Cortex of kidney (tissue), 1 donor: ENCODE data around the gene PLCB1.

Source experiments
- DNase-seq: peaks from one replicate; lab custom pipeline; 2025; lab: John Stamatoyannopoulos, UW

Gene PLCB1

DNA sequence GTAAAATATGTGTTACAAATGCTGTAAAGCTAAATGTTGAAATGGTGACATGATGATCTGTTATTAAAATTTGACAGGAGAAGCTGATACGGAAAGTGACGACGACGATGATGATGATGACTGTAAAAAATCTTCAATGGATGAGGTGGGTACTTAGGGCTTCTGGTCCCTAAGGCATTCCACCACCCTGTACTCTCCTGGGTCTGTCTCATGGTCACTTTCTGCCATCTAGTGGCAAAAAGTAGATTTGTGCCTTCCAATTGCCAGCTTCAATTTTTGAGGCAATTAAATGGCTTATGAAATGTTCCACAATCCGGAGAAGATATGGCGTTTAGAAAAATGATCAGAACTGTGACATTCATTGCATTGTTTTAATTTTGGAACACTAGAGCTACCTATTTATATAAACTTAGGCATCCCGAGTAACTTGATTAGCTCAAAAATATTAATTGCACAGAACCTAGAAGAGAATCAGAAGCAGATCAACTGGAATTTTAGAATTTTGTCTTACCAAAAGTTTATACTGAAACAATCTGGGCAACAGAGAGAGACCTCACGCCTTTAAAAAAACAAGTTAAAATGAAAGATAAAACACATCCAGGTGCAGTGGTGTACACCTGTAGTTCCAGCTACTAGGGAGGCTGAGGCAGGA, 590.3 kb downstream of the PLCB1 start:
- DNase-seq = no peak

DNA sequence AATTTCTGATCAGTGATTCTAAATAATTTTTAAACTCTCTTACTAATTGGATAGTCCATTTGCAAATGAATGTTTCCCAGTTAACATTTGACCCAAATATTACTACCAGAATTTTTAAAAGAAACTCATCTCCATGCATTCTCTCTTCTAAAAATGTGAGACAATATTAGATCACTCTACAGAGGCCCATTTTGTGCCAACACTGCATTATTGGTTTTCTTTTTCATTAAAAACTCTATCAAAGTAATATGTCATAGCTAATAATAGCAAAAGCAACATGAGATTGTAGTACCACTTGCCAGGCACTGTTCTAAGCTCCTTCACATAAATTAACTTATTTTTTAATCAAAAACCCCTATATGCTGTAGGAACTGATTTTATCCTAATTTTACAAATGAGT, 591.2 kb downstream of the PLCB1 start:
- no peak for DNase-seq

DNA sequence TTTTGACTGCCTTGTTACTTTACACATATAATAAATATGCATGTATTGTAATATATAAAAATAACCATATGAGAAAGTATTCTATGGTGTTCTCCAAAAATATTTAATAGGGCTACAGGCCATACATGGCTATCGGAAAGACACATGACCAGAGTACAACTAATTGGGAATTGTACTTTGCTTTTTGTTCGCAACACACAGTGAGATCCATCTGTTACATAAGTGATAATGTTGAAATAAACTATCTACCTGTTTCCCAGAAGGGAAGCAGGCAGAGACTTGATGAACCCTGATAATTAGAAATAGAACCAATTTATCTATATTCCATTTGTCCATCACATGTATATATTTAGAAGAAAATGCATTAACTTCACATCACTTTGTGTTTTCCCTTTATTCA, 592.8 kb downstream of the PLCB1 start:
- no peak for DNase-seq

DNA sequence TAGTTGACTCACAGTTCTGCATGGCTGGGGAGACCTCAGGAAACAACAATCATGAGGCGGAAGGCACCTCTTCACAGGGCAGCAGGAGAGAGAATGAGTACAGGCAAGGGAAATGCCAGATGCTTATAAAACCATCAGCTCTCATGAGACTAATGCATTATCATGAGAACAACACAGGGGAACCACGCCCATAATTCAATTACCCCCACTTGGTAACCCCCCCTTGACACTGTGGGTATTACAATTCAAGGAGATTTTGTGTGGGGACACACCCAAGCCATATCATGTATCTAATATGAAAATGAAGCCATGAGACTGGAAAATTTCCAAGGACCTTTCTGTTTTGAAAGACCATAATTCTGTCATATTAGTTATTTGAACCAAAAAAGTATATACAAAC, 594.4 kb downstream of the PLCB1 start:
- DNase-seq = no peak

DNA sequence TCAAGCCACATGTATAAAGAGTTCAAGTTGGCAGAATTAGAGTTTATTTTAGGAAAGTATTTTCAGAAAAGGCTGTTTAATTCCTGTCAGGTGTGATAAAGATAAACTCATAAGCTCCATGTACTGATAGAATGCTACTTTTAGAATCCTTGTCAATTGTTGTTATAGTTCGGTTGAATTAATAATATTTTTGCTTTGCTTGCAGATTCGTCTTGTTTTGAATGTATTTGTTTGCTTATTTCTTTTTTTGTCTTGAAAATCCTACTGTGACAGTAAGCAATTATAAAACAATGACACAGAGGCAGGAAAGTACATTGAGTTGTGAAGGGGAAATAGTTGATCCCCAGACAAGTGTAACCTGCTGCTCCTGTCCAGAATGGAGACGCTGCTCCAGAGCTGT, 602.9 kb downstream of the PLCB1 start:
- DNase-seq = no peak

DNA sequence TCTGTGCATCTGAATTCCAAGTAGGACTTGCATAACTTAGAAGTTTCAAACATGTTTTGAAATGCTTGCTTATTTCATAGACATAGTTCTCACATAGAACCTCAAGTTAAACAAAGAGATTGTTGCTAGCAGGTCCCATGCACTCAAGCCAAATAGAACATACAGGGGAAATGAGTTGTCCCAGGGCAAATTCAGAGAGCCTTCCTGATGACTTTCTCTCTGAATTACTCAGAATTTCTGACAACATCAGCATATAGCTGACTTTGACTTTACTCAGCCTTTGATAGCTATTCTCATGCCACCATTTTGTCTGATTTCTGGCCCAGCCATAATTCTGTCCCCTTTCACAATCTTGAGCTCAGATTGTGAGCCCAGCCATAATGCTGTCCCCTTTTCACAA, 603.6 kb downstream of the PLCB1 start:
- DNase-seq = no peak

DNA sequence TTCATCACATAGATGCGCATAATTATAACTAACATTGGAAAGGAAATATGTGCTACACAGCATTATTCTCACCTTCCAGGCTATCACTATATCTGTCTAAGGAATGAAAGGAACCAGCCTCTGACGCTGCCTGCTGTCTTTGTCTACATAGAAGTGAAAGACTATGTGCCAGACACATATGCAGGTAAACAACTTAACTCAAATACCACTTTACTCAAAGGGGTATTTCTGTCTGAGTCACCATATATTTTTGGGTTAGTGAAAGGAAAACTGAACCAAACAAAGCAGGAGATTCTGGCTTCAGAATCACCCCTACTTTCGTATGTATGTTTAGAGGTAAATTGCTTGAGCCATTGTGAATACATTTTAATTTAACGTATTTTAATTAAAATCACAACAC, 608.2 kb downstream of the PLCB1 start:
- no peak for DNase-seq

DNA sequence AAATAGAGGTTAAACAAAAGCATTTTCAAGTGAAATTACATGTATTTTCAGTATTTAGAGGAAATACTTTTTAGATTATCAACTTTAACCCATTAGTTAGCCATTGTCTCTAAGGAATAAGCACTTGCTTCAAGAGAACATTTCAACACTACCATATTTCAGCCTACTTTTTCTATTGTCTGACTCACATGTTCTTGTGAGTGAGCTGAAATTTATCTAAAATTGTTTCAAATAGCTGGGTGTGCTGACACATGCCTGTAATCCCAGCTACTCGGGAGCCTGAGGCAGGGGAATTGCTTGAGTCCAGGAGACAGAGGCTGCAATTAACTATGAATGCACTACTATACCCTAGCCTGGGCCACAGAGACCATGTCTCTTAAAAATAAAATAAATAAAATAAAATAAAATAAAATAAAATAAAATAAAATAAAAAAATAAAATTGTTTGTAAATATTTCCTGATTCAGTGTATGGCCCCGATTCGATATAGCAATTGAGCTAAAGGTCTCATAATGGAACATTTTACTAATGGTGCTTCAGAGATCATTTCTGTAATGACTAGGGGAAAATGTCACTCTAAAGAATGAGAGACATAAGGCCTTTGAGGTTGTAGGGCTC, 612.3 kb downstream of the PLCB1 start:
- no peak for DNase-seq

DNA sequence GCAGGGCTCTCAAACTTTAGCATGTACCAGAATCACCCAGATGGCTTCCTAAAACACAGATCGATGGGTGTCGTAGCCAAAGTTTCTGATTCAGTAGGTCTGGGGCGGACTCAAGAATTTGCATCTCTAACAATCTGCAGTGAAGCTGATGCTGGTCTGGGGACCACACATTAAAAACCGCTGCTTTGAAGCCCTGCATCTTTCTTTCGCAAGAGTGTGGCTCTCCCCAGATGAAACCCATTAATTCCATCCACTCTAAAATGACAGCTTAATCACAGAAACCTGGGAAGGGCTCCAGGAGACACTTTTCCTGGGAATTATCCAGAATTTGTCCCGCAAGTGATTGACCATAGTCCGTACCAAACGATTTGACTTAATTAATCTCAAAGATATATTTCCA, 617.0 kb downstream of the PLCB1 start:
- no peak for DNase-seq

DNA sequence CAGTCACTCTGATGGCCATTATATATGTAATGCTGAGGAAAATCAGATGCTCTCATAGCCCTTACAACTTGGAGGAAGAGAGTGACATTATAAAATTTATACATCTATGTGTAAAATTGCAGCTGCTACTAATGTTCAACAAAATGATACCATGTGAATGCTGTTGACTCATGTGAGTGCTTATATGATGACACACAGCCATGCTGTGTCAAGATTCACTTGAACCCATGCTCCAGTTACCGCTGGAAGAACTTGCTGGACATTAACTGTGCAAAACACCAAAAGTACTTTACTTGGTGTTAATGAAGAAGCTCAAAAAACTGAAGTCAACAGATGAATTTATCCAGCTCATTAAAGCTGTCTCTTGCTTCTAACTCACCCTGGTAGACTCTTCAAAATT, 617.9 kb downstream of the PLCB1 start:
- DNase-seq = no peak

DNA sequence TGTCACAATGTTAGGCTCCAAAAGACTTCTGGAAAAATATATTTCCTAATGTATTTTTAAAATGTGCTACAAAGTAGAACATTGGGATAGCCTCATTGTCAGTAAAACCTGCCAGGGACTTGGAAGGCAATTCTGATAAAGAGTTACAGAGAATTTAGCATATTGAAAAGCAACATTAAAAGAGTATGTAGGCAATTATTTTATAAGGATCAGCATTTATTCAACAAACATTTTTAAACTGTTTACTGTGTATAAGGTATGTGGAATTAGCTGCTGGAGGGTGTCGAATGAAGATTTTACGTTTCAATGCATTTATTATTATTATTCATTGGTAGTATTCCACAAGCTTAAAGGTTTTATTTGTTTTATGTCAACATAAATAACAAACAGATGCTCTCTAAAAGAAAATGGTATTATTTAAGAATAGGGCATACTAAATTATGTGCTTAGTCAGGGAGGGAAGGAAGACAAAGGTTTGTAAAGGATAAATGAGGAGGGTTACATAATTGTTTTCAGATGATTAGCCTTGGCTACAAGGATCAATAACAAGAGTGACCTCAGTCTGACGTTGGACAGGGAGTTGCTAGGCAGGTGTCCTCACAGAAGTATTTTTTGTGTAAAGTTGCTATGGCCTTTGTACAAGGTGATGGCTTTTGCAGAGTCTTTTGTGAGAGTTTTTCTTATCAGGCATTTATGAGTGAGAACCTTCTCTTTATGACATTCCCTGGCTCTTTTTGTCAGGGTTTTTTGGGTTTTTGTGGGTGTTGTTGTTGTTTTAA, 623.5 kb downstream of the PLCB1 start:
- DNase-seq = no peak

DNA sequence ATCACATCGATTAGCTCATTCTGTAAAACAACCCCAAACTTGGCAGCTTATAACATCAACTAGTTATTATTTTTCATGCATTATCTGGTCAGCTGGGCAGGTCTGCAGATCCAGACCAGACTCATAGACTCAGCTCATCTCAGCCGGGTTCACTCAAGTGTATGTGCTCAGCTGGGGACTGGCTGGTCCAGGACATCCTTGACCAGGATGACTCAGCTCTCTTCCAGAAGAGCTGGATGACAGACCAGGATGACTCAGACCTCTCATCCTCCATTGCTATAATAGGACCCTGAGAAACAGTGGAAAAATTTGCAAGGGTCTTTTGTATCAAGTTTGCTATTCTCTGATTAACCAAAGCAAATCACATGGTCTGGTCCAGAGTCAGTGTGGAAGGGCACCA, 624.3 kb downstream of the PLCB1 start:
- no peak for DNase-seq

DNA sequence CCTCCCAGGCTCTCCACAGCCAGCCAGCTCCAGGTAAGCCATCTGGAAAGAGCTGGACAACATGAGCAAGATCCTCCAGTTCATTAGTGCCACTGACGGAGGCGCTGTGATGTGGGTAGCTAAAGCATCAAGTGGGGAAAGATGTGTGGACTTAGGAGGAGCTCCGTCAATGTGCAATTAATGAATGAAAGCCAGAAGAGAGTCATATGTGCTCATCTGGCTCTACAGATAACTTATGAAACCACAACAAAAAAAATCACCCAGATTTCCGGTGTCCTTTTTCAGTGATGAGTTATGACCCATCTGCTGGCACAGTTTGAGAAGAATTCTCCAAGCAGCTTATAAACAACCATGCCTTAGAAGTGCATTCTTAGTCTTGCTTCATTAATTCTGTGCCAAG, 625.1 kb downstream of the PLCB1 start:
- DNase-seq = no peak

DNA sequence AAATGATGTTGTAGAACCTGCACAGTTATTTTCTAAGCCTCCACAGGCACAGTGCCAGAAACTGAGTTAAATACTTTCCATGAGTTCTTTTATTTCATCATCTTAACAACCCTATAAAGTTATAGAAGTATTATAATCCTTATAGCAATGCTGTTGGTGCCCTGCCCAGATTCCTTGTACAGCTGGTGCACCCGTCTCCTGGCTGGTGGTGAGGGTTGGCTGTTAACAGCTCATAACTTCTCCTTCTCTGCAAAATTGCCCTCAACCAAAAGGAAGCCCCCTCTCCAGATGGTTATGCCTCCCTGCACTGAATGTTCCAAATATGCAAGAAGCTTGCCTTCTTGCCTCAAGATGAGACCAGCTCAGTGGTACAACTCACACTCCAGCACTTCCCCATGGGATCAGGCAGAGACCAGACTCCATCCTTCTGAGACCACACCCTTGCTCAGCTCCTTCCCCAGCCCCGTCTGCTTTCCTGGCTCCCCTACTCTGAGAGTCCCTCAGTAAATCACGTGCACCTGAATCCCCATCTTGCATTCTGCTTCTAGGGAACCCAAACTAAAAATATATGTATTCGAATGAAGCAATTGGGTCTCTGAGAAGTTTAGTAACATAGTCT, 632.4 kb downstream of the PLCB1 start:
- no peak for DNase-seq

DNA sequence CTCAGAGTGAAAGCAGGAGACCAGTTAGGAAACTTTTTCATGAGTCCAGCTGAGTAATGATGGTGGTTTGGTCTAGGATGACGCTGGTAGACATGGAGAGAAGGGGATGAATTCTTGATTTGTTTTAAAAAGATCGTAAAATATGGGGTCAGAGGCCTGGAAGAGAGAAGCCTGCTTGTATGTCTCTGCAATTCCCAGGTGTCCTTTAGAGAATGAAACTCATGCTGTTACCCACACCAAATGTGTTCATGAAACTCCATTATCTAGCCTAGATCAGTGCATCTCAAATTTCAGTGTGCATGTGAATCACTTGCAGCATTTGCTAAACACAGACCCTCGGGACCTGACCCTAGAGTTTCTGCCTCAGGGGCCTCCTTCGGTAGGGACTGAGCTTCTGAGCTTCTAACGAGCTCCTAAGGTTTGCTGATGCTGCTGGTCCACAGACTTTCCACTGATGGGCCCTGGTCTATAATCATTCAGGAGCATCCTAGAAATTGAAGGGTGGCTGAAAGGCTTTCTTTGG, 634.9 kb downstream of the PLCB1 start:
- DNase-seq = no peak

DNA sequence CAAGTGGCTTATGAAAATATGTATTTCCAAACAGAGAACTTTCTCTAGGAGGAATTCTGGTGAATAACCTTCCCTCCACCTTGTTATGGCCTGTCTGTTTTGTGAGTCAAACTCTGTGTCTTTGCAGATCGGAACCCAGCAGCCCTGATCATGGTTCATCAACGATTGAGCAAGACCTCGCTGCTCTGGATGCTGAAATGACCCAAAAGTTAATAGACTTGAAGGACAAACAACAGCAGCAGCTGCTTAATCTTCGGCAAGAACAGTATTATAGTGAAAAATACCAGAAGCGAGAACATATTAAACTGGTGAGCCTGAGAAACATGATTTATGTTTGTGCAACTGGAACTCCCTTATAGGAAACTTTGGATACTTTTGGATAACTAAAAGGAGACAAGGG, 642.3 kb downstream of the PLCB1 start:
- DNase-seq = no peak

DNA sequence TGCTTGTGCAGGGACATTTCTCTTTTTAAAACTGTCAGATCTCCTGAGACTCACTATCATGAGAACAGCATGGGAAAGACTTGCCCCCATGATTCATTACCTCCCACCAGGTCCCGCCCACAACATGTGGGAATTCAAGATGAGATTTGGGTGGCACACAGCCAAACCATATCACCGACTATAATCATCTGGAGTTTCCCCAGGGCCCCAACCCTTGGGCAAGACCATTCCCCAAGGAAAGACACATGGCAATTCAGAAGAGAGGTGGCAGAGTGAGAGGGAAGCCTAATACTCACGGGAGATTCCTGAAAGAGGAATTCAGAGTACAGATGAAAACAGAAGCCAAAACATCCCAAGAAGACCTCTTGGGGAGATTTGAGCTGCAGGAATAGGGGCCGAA, 645.8 kb downstream of the PLCB1 start:
- no peak for DNase-seq

DNA sequence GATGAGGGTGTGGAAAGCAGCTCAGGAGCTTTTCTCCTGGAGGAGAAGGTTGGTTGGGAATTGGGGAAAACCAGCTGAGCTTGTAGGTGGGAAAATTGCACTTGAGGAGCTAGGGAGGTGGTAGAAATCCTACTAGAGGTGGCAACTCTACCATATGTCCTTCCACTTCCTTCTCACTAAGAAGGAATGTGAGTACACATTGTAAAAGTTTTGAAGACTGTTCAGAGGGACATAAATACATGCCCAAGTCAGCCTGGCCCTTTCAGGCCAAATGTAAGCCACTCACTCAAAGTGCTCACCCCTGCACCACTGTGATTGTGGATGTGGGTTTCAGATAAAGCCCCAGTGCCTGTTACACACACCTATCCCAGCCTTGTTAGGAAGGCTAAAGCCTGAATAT, 646.3 kb downstream of the PLCB1 start:
- no peak for DNase-seq

DNA sequence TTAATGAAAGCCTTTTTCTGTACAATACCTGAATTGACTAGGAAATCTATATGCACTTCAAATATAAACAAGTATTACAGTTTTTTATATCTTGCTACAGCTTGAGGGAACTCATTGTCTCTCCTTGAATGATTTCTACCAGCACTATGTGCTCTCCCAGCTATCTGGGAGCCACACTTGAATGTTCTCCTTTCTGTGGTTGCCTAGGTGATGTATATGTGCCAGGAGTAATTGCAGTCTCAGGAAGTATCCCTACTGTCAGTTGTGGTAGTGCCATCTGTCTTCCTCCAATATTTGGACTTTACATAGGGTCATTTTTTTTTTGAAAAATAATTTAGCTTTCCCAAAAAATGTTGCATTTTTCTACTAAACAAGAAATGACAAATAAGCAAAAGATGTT, 648.8 kb downstream of the PLCB1 start:
- DNase-seq = no peak

DNA sequence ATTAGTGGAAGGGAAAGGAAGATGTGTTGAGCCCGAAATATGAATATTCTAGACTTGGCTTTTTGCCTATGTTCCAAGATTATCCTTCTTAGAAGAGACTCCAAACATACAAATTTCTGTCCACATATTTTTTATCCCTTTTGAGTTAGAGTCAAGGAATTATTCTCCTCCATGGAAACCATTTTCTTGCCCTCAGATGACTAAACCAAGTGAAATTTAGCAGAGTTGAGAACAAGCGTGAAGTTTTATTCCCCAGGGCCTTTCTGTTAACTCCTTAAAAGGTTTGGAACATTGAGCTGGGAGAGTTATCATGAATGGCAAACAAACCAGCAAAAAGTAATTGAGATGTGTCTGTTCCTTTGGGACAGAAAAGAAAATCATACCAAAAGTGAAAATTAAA, 650.7 kb downstream of the PLCB1 start:
- DNase-seq = no peak

DNA sequence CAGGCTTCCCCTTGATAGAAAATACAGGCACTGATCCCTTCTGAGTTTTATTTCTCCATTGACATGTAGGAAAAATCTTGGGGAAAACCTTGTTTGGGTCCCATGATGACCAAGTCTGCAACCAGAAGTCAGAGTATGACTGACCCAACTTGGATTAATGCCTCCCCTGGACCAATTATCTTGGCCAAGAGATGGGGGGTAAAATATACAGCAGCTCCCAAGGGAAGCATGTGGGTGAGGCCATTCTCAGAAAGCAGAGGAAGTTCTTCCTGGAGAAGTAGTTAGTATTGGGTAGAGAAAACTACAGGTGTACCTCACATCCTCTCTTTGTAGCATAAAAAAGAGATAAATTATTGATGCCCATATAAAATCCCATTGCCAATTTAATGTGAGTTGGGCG, 651.7 kb downstream of the PLCB1 start:
- no peak for DNase-seq

DNA sequence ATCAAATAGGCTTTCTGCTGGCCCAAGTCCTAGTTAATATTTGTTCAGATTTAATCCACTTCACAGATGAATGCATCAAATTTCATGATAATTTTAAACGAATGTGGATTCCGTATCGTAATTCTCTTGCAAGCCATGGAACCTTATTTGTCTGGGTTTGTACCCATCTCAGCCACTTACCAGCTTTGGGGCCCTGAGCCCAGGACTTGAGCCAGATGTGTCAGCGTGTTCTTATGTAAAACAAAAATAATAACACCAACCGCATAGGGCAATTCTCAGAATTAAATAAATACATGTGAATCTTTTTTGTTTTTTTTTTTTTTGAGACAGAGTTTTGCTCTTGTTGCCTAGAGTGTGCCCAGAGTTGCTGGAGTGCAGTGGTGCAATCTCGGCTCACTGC, 654.3 kb downstream of the PLCB1 start:
- no peak for DNase-seq

DNA sequence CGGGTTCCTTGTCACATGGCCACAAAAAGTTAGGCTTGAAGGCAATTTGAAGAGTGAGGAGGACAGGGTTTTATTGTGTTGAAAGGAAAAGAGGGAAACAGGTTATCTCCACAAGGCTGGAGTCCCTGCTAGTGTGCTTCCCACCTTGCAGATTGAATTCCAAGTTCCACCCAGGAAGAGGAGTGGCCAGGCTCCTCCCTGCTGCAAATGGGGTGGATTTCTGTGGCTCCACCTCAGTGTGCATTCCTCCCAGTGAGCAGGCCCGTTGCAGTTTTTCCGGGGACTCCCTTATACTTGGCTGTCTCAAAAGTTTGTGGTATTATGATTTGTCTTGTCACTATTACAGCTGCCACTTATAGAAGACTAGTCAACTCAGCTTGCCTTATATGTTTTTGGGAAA, 655.0 kb downstream of the PLCB1 start:
- DNase-seq = no peak
